GM12864 (cell line): Measurements from ENCODE around the gene ABT1.

Source experiments
- DNase-seq: peaks from one replicate; pipeline ENCODE4 v3.0.0-alpha.2; 2011; ENCODE audit warnings: low read depth
- H3K4me3 ChIP-seq: 2 replicates; pipeline ENCODE4 v1.5.1; 2011; ENCODE audit warnings: mild to moderate bottlenecking, low read depth, low read length, control low read depth
- TF ChIP-seq, protein P1 (sequence below): IDR thresholded peaks from 2 replicates; pipeline ENCODE4 v1.5.1; 2011; ENCODE audit warnings: low read depth, mild to moderate bottlenecking, moderate library complexity, low read length, control low read depth, inconsistent platforms; ENCODE audit errors: missing control alignments

Gene ABT1

DNA sequence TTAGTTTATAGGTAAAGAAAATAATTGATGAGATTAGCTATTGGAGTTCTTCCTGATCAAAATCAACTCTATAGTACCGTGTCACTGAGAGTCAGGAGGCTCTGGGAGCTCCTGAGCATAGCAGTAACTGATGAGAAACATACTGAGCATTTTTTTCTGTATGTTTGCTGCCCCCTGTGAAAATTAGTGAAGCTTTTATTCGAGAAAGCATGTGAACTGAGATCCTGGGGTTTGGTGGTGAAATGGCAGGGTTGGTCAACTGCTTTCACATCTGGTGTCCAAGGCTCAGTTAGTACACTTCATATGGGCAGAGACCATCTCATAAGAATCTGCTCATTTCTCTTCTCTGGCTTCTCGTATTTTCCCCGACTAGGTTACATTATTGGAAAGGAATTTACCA, 4.1 kb upstream of the ABT1 start:
- TF ChIP-seq, protein P1, sequence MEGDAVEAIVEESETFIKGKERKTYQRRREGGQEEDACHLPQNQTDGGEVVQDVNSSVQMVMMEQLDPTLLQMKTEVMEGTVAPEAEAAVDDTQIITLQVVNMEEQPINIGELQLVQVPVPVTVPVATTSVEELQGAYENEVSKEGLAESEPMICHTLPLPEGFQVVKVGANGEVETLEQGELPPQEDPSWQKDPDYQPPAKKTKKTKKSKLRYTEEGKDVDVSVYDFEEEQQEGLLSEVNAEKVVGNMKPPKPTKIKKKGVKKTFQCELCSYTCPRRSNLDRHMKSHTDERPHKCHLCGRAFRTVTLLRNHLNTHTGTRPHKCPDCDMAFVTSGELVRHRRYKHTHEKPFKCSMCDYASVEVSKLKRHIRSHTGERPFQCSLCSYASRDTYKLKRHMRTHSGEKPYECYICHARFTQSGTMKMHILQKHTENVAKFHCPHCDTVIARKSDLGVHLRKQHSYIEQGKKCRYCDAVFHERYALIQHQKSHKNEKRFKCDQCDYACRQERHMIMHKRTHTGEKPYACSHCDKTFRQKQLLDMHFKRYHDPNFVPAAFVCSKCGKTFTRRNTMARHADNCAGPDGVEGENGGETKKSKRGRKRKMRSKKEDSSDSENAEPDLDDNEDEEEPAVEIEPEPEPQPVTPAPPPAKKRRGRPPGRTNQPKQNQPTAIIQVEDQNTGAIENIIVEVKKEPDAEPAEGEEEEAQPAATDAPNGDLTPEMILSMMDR: no peak
- DNase-seq: no peak

DNA sequence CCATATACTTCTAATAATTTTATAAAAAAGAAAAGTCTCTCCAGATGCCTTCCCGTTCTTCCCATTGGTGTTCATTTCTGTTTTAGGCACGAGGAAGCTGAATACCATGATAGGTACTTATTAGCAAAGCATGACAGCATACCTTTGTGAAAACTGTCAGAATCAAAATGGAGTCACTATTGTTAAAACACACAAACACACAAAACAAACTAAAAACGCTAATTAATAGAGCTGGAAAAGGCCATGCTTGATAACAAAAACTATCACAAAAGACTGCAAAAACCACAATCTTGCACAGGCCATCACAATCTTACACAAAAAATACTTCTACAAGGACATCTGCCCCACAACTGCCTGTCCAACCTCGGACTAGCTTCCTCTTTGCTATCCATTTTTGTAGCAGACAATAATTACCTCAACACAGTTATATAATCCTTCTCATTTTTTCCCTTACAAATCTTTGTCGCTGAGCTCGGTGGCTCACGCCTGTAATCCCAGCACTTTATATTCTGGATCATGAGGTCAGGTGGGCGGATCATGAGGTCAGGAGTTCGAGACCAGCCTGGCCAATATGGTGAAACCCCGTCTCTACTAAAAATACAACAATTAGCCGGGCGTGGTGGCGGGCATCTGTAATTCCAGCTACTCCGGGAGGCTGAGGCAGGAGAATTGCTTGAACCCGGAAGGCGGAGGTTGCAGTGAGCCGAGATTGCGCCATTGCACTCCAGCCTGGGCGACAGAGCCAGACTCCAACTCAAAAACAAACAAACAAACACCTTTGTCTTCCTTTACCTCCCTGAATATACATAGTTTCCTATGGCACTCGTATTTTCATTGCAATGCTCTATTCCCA, 3.2 kb upstream of the ABT1 start:
- no peak for DNase-seq
- TF ChIP-seq, protein P1: no peak
- no peak overlapping the region for H3K4me3 ChIP-seq

More for the DNA sequence above, 4.1 kb upstream of the ABT1 start:
- no peak overlapping the region for H3K4me3 ChIP-seq

DNA sequence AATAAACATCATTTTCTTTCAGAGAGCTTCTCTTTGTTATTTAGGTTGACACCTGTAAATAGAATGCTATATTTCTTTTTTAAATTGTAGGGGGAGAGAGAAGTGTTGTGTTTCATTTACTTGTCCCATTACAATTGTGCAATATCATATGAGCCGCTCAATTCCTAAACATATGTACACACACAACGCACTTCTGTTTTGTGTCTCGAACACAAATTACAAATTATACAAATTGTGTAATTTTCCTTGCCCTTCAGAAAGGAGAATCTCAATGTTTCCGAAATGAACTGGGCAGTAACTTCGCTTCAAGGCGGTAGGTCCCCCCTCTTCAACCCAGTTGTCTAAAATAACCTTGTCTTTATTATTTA, 2.6 kb upstream of the ABT1 start:
- no peak overlapping the region for H3K4me3 ChIP-seq
- DNase-seq: no peak
- TF ChIP-seq, protein P1: no peak

DNA sequence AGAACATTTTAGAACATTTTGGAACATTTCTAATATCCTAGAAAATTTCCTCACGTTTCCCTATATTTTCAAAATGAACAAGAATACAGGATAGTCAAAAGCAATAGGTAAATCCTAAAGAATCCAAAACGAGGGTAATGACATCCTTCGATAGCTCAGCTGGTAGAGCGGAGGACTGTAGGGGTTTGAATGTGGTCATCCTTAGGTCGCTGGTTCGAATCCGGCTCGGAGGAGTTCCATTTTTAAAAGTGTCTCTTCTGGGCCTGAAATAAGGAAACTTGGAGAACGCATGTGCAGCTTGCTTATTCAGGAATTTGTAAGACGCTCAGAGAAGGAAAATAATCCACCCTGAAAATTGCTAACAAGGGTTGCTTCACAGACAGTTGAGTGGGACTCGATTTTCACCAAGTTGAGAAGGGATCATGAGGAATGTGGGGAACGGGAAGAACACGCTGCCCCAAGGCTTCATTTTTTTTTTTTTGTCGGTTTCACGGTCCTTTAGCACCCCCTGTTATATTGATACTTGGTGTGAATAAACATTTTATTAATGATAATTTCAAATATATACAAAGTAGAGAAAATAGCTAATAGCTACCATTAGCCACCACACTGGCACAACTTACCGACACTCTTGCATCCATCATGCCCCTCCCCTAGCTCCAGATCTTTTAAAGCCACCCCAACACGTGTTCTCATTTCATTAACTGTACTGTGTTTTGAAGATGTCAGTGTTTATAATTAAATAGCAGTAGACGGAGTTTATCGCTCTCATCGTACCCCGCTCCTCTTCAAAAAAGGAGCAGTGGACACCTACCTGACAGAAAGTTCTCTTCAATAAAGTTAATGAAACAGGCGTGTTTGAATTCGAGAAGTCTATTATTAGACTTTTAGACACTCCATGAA, 1.8 kb upstream of the ABT1 start:
- DNase-seq: no peak
- TF ChIP-seq, protein P1: no peak
- H3K4me3 ChIP-seq: no peak overlapping the region; the same call in 1 of the 2 replicates

DNA sequence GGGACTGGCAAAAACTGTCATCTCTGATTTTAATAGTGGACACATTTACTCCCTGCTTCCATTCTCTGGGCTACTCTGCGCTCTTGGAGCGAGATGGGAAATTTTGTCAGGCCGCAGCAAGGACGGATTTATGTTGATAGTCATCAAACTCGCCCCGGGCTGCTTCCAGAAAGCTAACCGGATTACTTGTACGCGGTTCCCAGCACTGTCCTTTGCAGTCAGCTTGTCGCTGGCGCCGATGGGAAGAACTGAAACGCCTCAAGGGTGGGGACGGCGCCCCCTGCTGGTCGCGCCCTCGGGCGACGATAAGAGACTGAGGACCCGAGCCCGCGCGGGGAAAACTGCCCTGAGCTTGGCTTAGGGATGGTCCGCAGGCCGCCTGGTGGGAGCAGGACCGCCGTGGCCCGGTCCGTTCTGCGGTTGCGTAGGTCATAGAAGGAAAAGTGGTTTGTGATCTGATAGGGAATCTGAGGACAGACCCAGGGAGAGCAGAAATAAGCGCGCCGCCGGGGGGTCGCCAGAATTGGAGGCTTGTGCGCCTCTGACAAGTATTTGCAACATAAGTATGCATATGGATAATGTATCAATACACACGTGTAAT, 984 bp upstream of the ABT1 start:
- TF ChIP-seq, protein P1: peak; percentile 91
- DNase-seq: peak; percentile 62
- H3K4me3 ChIP-seq: peak overlapping the region; percentile 95

GRCh38 chr6:26597389-26597766, 625 bp downstream of the ABT1 start:
- TF ChIP-seq, protein P1: no peak
- DNase-seq: no peak
- peak overlapping the region; percentile 95 for H3K4me3 ChIP-seq
